Keratinocyte (primary cell): ENCODE results near the gene ZNRF1.

Experiments used
- CTCF ChIP-seq, 3 experiments: IDR thresholded peaks in 1 of 3; conservative IDR thresholded peaks in 1 of 3; optimal IDR thresholded peaks in 1 of 3; 2 replicates in 2 of 3; 3 replicates in 1 of 3; pipeline versions ENCODE3 to v1.5.1; 2011; ENCODE audit warnings: low read length in 3 of 3, mild to moderate bottlenecking in 3 of 3, moderate library complexity in 2 of 3, control low read depth in 1 of 3, inconsistent platforms in 1 of 3; ENCODE audit not compliant: insufficient read depth in 2 of 3; ENCODE audit errors: extremely low read depth in 1 of 3
- EZH2 ChIP-seq: IDR thresholded peaks from one replicate; pipeline ENCODE4 v1.6.1; 2012; ENCODE audit warnings: inconsistent platforms, mild to moderate bottlenecking, low read length, moderate library complexity

- TF ChIP-seq CTCF (optimal IDR thresholded peaks at IDR 0.05 in 1 of 3, IDR thresholded peaks at IDR 0.05 in 1 of 3, conservative IDR thresholded peaks at IDR 0.05 in 1 of 3; ENCODE audit: extremely low read depth in 1 of 3, insufficient read depth in 2 of 3, low read length in 3 of 3) (no peak), EZH2 (no peak)
Observed at GRCh38 chr16:75120253-75120652, 121.4 kb downstream of the ZNRF1 start.
